NCI-H345 treated with DMSO at 0.1 percent for 48 hours (cell line): Measurements from ENCODE around the gene ANKRD34A.
A peak's percentile ranks its signal among the peaks of the same experiment; 100 is the strongest.

Source experiments
- DNase-seq: peaks from one replicate; lab custom pipeline; 2025; ENCODE audit not compliant: unreplicated experiment; lab: John Stamatoyannopoulos, UW

The ANKRD34A gene

GRCh38 chr1:145974721-145975120 lies 10.3 kb upstream of the ANKRD34A start:
- no peak for DNase-seq

- no peak for DNase-seq
Observed at GRCh38 chr1:145972580-145972979, 8.2 kb upstream of the ANKRD34A start.

- DNase-seq: no peak
Observed at GRCh38 chr1:145967288-145967687, 2.9 kb upstream of the ANKRD34A start.

- no peak for DNase-seq
Observed at GRCh38 chr1:145965119-145965744, 857 bp upstream of the ANKRD34A start.

- peak; percentile 63 for DNase-seq
Observed at GRCh38 chr1:145963265-145964019, 933 bp downstream of the ANKRD34A start.

GRCh38 chr1:145962157-145963102 lies 1.9 kb downstream of the ANKRD34A start:
- peak; percentile 52 for DNase-seq

- DNase-seq: no peak
Observed at GRCh38 chr1:145961425-145962156, 2.8 kb downstream of the ANKRD34A start.

GRCh38 chr1:145961109-145961424 lies 3.3 kb downstream of the ANKRD34A start:
- DNase-seq: no peak

- peak; percentile 88 for DNase-seq
Observed at GRCh38 chr1:145960468-145961108, 3.8 kb downstream of the ANKRD34A start.

- DNase-seq: no peak
Observed at GRCh38 chr1:145959957-145960467, 4.4 kb downstream of the ANKRD34A start.

GRCh38 chr1:145959333-145959732 lies 5.0 kb downstream of the ANKRD34A start:
- DNase-seq: no peak

GRCh38 chr1:145958734-145959133 lies 5.6 kb downstream of the ANKRD34A start:
- DNase-seq: no peak

- peak; percentile 100 for DNase-seq
Observed at GRCh38 chr1:145957443-145958319, 6.7 kb downstream of the ANKRD34A start, which contains the start of gene LIX1L. TSS of gene LIX1L (minus strand) at chr1:145958017. CDS start at chr1:145957927, 90 bp downstream.

- no peak for DNase-seq
Observed at GRCh38 chr1:145956781-145957442, 7.5 kb downstream of the ANKRD34A start.

GRCh38 chr1:145956361-145956760 lies 8.0 kb downstream of the ANKRD34A start:
- DNase-seq: no peak

- DNase-seq: no peak
Observed at GRCh38 chr1:145955436-145955835, 8.9 kb downstream of the ANKRD34A start.

GRCh38 chr1:145953861-145954260 lies 10.5 kb downstream of the ANKRD34A start:
- no peak for DNase-seq

- DNase-seq: no peak
Observed at GRCh38 chr1:145952903-145953302, 11.5 kb downstream of the ANKRD34A start.

- no peak for DNase-seq
Observed at GRCh38 chr1:145951526-145951925, 12.8 kb downstream of the ANKRD34A start.
